Gastrocnemius medialis (tissue), 4 donors: ENCODE measurements around the gene CARD16. TPM values are rescaled to one million over a fixed set of nuclear protein-coding genes. Genes with fewer than 3 reads are reported as not detected.

ENCODE experiments used
- ATAC-seq, 2 donors: fragments of 150-250 bp; one replicate each; pipeline ENCODE4 v1.9.1; 2016
- DNase-seq, 2 donors: peaks; one replicate each; pipeline ENCODE4 v3.0.0-alpha.2; 2019
- H3K27ac ChIP-seq, 4 donors: fragments of 200-600 bp; sonication (generic); 1 replicate in 1 of 4; 2 replicates in 3 of 4; pipeline ENCODE4 v1.5.1; 2016 to 2018; ENCODE audit warnings: mild to moderate bottlenecking in 2 of 4, moderate library complexity in 1 of 4
- H3K27me3 ChIP-seq, 3 donors: fragments of 200-600 bp; sonication (generic) in 2 of 3; 1 replicate in 1 of 3; 2 replicates in 2 of 3; pipeline versions ENCODE4 v1.5.1 to v1.6.0; 2016 to 2019; ENCODE audit warnings: mild to moderate bottlenecking in 1 of 3, moderate library complexity in 1 of 3
- H3K36me3 ChIP-seq, 2 donors: fragments of 200-600 bp; sonication (generic) in 1 of 2; one replicate each; pipeline ENCODE4 v1.5.1; 2017 to 2018
- H3K4me1 ChIP-seq, 2 donors: fragments of 200-600 bp; sonication (generic) in 1 of 2; one replicate each; pipeline ENCODE4 v1.5.1; 2016 to 2017; ENCODE audit warnings: mild to moderate bottlenecking in 2 of 2
- H3K4me3 ChIP-seq, 4 donors: fragments of 200-600 bp; sonication (generic) in 3 of 4; 1 replicate in 1 of 4; 2 replicates in 3 of 4; pipeline ENCODE4 v1.5.1; 2016 to 2019; ENCODE audit warnings: mild to moderate bottlenecking in 2 of 4
- H3K9me3 ChIP-seq, 3 donors: fragments of 200-600 bp; sonication (generic) in 2 of 3; 1 replicate in 1 of 3; 2 replicates in 2 of 3; pipeline ENCODE4 v1.5.1; 2016 to 2019
- CTCF ChIP-seq, 5 experiments: fragments of 450-650 bp in 3 of 5; fragments of 200-600 bp in 2 of 5; sonication (generic) in 2 of 5; IDR thresholded peaks in 4 of 5; conservative IDR thresholded peaks in 1 of 5; 1 replicate in 4 of 5; 2 replicates in 1 of 5; pipeline ENCODE4 v1.5.1; 2016 to 2019; ENCODE audit warnings: antibody characterized with exemption in 5 of 5, mild to moderate bottlenecking in 3 of 5, moderate library complexity in 3 of 5
- POLR2A ChIP-seq, 2 donors: fragments of 450-650 bp; IDR thresholded peaks; one replicate each; pipeline ENCODE4 v1.6.1; 2017; ENCODE audit warnings: antibody characterized with exemption in 2 of 2, mild to moderate bottlenecking in 2 of 2, moderate library complexity in 2 of 2
- in situ Hi-C, 4 donors: fragments of 200-750 bp; cut with MboI; loops; one replicate each; pipeline versions ENCODE4 v1.15.0 to v1.8.0; 2017; ENCODE audit warnings: low sequenced_read_pairs in 4 of 4
- intact Hi-C: fragments of 100-400 bp; cut with DNase I; formaldehyde crosslinking; loops from one replicate; pipeline ENCODE4 v1.15.1; 2023; ENCODE audit warnings: low total_unique reads
- total RNA-seq, 4 donors: library from RNA; depleted of rRNA; stranded (reverse); fragments of >200 nt; gene quantifications; one replicate each; pipeline versions ENCODE4 v1.1.0 to v1.2.3, GENCODE V29; 2016

The CARD16 gene
- total RNA-seq, 4 donors from 2014 or later, result 1.5 to 2.1 (median 1.6) TPM; not detected in 1

GRCh38 chr11:105056446-105056845, 11.3 kb upstream of the CARD16 start:
- Histone ChIP-seq H3K9me3 (no peaks in the 10 kb centered on the region), H3K27me3 (no peaks in the 10 kb centered on the region), H3K36me3 (no peaks in the 10 kb centered on the region), H3K4me3 (no peak overlapping the region), H3K4me1 (no peaks in the 10 kb centered on the region), H3K27ac (no peak overlapping the region)
- TF ChIP-seq CTCF (IDR thresholded peaks at IDR 0.05 in 4 of 5, conservative IDR thresholded peaks at IDR 0.05 in 1 of 5) (no peak), POLR2A (IDR thresholded peaks at IDR 0.05) (no peak)
- DNase-seq (no peak), ATAC-seq (no peak)
- in situ Hi-C loops (no loop called here), intact Hi-C loops (no loop called here)

GRCh38 chr11:105054723-105055493, 9.8 kb upstream of the CARD16 start:
- H3K4me3 ChIP-seq, result no peak overlapping the region
- H3K9me3 ChIP-seq, result no peaks in the 10 kb centered on the region
- ATAC-seq (no peak), DNase-seq (no peak)
- H3K27ac ChIP-seq, result no peak overlapping the region
- in situ Hi-C loops (no loop called here), intact Hi-C loops (no loop called here)
- no peaks in the 10 kb centered on the region for H3K4me1 ChIP-seq
- no peaks in the 10 kb centered on the region for H3K27me3 ChIP-seq
- no peak for TF ChIP-seq POLR2A (IDR thresholded peaks at IDR 0.05)
- TF ChIP-seq CTCF (IDR thresholded peaks at IDR 0.05 in 4 of 5, conservative IDR thresholded peaks at IDR 0.05 in 1 of 5), result no peak
- no peaks in the 10 kb centered on the region for H3K36me3 ChIP-seq

GRCh38 chr11:105052487-105052886, 7.4 kb upstream of the CARD16 start:
- in situ Hi-C loops (no loop called here), intact Hi-C loops (no loop called here)
- TF ChIP-seq POLR2A (IDR thresholded peaks at IDR 0.05) (no peak), CTCF (IDR thresholded peaks at IDR 0.05 in 4 of 5, conservative IDR thresholded peaks at IDR 0.05 in 1 of 5) (no peak)
- no peaks in the 10 kb centered on the region for H3K4me1 ChIP-seq
- no peaks in the 10 kb centered on the region for H3K9me3 ChIP-seq
- DNase-seq (no peak), ATAC-seq (no peak)
- no peaks in the 10 kb centered on the region for H3K36me3 ChIP-seq
- no peaks in the 10 kb centered on the region for H3K27me3 ChIP-seq
- no peak overlapping the region for H3K4me3 ChIP-seq
- H3K27ac ChIP-seq, result no peak overlapping the region

GRCh38 chr11:105051559-105051958, 6.4 kb upstream of the CARD16 start:
- Histone ChIP-seq H3K4me3 (no peak overlapping the region), H3K27ac (no peak overlapping the region), H3K4me1 (no peaks in the 10 kb centered on the region), H3K27me3 (no peaks in the 10 kb centered on the region), H3K9me3 (no peaks in the 10 kb centered on the region), H3K36me3 (no peaks in the 10 kb centered on the region)
- intact Hi-C loops (no loop called here), in situ Hi-C loops (no loop called here)
- DNase-seq (no peak), ATAC-seq (no peak)
- TF ChIP-seq POLR2A (IDR thresholded peaks at IDR 0.05) (no peak), CTCF (IDR thresholded peaks at IDR 0.05 in 4 of 5, conservative IDR thresholded peaks at IDR 0.05 in 1 of 5) (no peak)

GRCh38 chr11:105049481-105049880, 4.3 kb upstream of the CARD16 start:
- in situ Hi-C loops (no loop called here), intact Hi-C loops (no loop called here)
- TF ChIP-seq CTCF (IDR thresholded peaks at IDR 0.05 in 4 of 5, conservative IDR thresholded peaks at IDR 0.05 in 1 of 5) (no peak), POLR2A (IDR thresholded peaks at IDR 0.05) (no peak)
- ATAC-seq, result no peak
- H3K27ac ChIP-seq, result no peak overlapping the region
- no peak overlapping the region for H3K4me3 ChIP-seq
- H3K4me1 ChIP-seq, result no peaks in the 10 kb centered on the region
- no peaks in the 10 kb centered on the region for H3K9me3 ChIP-seq
- no peaks in the 10 kb centered on the region for H3K27me3 ChIP-seq
- H3K36me3 ChIP-seq, result no peaks in the 10 kb centered on the region
- no peak for DNase-seq
